DND-41 (cell line): ENCODE measurements around the gene FMN1.

Experiments used
- ATAC-seq: fragments of 200-7000 bp; cut with Tn5 transposase; 3 replicates; pipeline ENCODE4 v1.9.1; 2021; ENCODE audit warnings: low read depth; ENCODE audit not compliant: insufficient read depth
- DNase-seq: peaks from one replicate; pipeline ENCODE4 v3.0.0-alpha.2; 2020
- H2AFZ ChIP-seq: 2 replicates; pipeline ENCODE4 v1.6.0; 2012; ENCODE audit warnings: low read depth, low read length
- H3K27ac ChIP-seq: 2 replicates; pipeline ENCODE4 v1.5.1; 2012; ENCODE audit warnings: low read length, inconsistent platforms
- H3K27me3 ChIP-seq: fragments of 200-600 bp; sonication (generic); 2 replicates; pipeline ENCODE4 v1.6.0; 2012; ENCODE audit warnings: low read length, mild to moderate bottlenecking, inconsistent platforms; ENCODE audit not compliant: insufficient read depth, poor library complexity
- H3K36me3 ChIP-seq: 2 replicates; pipeline ENCODE4 v1.5.1; 2012; ENCODE audit warnings: low read length, inconsistent platforms; ENCODE audit not compliant: insufficient read depth
- H3K4me1 ChIP-seq: 2 replicates; pipeline ENCODE4 v1.5.1; 2012; ENCODE audit warnings: mild to moderate bottlenecking, low read length; ENCODE audit not compliant: insufficient read depth
- H3K4me2 ChIP-seq: 2 replicates; pipeline ENCODE4 v1.6.0; 2012; ENCODE audit warnings: mild to moderate bottlenecking, moderate library complexity, low read length, inconsistent platforms; ENCODE audit not compliant: insufficient read depth
- H3K4me3 ChIP-seq, 2 experiments: fragments of 200-600 bp in 1 of 2; shearing (Covaris generic) in 1 of 2; 2 replicates each; pipeline ENCODE4 v1.5.1; 2012 to 2016; ENCODE audit warnings: inconsistent platforms in 2 of 2, low read length in 2 of 2, mild to moderate bottlenecking in 2 of 2, low read depth in 1 of 2, moderate library complexity in 1 of 2
- H3K79me2 ChIP-seq: 2 replicates; pipeline ENCODE4 v1.6.0; 2012; ENCODE audit warnings: low read length, inconsistent platforms; ENCODE audit not compliant: insufficient read depth
- H3K9ac ChIP-seq: 2 replicates; pipeline ENCODE4 v1.6.0; 2012; ENCODE audit warnings: low read depth, mild to moderate bottlenecking, inconsistent platforms, low read length, moderate library complexity
- H3K9me3 ChIP-seq: 2 replicates; pipeline ENCODE4 v1.5.1; 2012; ENCODE audit warnings: low read length, moderate library complexity, mild to moderate bottlenecking, inconsistent platforms; ENCODE audit not compliant: insufficient read depth, severe bottlenecking
- H4K20me1 ChIP-seq: 2 replicates; pipeline ENCODE4 v1.6.0; 2012; ENCODE audit warnings: low read length; ENCODE audit not compliant: insufficient read depth
- EZH2 ChIP-seq: IDR thresholded peaks from 3 replicates; pipeline ENCODE4 v1.6.1; 2012; ENCODE audit warnings: borderline replicate concordance, low read depth, mild to moderate bottlenecking, moderate library complexity, low read length, inconsistent platforms; ENCODE audit not compliant: severe bottlenecking
- TF ChIP-seq, protein P1 (sequence below): IDR thresholded peaks from 2 replicates; pipeline ENCODE4 v1.5.1; 2012; ENCODE audit warnings: borderline replicate concordance, low read length, moderate library complexity, mild to moderate bottlenecking; ENCODE audit not compliant: poor library complexity, severe bottlenecking; ENCODE audit errors: extremely low read depth

The FMN1 gene

DNA sequence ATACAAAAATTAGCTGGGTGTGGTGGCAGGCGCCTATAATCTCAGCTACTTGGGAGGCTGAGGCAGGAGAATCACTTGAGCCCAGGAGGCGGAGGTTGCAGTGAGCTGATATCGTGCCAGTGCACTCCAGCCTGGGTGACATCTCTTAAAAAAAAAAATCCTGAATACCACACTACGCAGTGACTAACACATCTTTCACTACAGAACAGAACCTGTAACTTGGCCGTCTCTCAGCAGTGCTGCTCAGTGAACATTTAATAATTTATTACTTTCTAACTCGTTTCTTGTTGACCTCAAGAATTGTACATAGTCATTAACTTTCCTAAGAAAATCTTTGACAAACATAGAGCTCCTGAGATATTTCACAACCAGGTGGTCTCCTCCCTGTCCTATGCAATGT, 472.9 kb downstream of the FMN1 start:
- no peaks in the 10 kb centered on the region for H4K20me1 ChIP-seq
- no peaks in the 10 kb centered on the region for H3K36me3 ChIP-seq
- no peak overlapping the region for H3K27ac ChIP-seq
- H3K9ac ChIP-seq, result no peak overlapping the region
- H3K4me3 ChIP-seq, result no peak overlapping the region
- H3K4me2 ChIP-seq, result no peak overlapping the region
- no peaks in the 10 kb centered on the region for H3K9me3 ChIP-seq
- ATAC-seq, result no peak
- H3K27me3 ChIP-seq, result no peaks in the 10 kb centered on the region
- no peak overlapping the region for H2AFZ ChIP-seq
- H3K4me1 ChIP-seq, result no peaks in the 10 kb centered on the region
- H3K79me2 ChIP-seq, result no peaks in the 10 kb centered on the region
- no peak for TF ChIP-seq EZH2
- TF ChIP-seq, protein P1, sequence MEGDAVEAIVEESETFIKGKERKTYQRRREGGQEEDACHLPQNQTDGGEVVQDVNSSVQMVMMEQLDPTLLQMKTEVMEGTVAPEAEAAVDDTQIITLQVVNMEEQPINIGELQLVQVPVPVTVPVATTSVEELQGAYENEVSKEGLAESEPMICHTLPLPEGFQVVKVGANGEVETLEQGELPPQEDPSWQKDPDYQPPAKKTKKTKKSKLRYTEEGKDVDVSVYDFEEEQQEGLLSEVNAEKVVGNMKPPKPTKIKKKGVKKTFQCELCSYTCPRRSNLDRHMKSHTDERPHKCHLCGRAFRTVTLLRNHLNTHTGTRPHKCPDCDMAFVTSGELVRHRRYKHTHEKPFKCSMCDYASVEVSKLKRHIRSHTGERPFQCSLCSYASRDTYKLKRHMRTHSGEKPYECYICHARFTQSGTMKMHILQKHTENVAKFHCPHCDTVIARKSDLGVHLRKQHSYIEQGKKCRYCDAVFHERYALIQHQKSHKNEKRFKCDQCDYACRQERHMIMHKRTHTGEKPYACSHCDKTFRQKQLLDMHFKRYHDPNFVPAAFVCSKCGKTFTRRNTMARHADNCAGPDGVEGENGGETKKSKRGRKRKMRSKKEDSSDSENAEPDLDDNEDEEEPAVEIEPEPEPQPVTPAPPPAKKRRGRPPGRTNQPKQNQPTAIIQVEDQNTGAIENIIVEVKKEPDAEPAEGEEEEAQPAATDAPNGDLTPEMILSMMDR, result no peak
- no peak for DNase-seq

DNA sequence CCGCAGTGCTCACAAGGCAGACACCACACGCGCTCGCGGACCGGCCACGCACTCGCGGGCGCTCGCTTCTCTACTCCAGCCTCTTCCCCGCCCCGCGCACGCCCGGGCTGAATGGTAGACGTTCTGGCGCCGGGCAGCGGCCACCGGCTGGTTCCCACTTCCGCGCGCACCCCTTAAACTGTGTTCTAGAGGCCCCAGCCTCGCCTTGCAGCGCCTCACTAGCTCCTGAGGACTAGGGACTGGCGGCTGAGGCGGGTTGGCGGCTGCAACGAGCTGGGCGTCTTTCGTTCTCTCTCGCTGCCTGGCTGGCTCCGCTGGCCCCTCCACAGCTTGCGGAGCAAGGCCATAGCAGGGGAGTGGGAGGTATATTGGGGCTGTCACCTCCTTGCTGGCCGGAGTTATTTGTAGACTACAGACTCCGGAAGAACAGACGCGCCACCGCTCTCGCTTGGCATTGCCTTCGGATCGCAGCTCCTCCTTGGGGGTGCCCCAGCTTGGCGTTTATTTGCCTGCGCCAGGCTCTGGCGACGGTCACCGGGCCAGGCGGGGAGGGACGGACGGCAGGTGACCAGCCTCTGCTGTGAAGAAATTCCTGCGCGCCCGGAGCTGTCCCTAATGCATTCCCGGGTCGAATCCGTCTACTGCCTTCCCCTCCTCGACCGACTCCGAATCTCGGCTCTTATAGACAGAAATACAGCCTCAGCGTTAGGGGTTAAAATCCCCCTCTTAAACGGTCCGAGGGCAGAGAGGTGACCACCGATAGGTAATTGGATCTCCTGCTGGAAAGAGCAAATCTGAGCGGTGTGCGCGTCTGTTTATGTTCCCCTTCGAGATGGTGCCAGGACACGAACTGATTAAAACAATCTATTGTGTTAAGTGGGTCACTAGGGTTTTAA, 475.4 kb downstream of the FMN1 start:
- Histone ChIP-seq H3K4me3 (no peak overlapping the region), H3K36me3 (no peaks in the 10 kb centered on the region), H3K27ac (no peak overlapping the region), H4K20me1 (no peaks in the 10 kb centered on the region), H3K27me3 (no peaks in the 10 kb centered on the region), H3K4me1 (no peaks in the 10 kb centered on the region), H3K9ac (no peak overlapping the region), H3K4me2 (no peak overlapping the region), H3K9me3 (no peaks in the 10 kb centered on the region), H3K79me2 (no peaks in the 10 kb centered on the region), H2AFZ (no peak overlapping the region)
- ATAC-seq (no peak), DNase-seq (no peak)
- TF ChIP-seq EZH2, result no peak
- TF ChIP-seq, protein P1, result no peak

DNA sequence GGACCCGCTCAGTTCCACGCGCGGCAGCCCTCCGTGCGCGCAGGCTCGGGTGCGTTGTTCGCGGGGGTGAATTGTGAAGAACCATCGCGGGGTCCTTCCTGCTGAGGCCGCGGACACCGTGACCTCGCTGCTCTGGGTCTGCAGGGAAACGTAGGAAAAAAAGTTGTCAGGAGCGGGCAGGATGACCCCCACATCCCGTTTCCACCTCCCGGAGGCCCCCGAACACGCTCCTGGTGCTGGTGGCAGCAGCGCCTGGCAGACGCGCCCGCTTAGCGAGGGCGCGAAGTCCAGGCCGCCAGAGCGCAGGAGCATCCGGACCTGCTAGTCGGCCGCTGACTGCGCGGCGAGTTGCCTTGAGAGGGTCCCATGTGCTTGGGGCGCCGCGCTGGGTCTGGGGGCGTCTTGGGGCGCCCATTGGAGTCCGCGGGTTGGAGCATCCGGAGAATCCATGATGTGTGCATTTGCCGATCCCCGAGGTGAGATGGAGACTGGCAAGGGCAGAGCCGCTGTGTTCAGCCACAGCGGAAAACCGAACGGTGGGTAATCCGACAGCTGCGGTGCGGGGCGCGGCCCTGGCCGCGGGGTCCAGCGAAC, 476.2 kb downstream of the FMN1 start:
- no peaks in the 10 kb centered on the region for H3K36me3 ChIP-seq
- no peaks in the 10 kb centered on the region for H3K9me3 ChIP-seq
- H4K20me1 ChIP-seq, result no peaks in the 10 kb centered on the region
- H3K27me3 ChIP-seq, result no peaks in the 10 kb centered on the region
- H3K4me1 ChIP-seq, result no peaks in the 10 kb centered on the region
- H3K79me2 ChIP-seq, result no peaks in the 10 kb centered on the region
- H3K9ac ChIP-seq, result no peak overlapping the region
- no peak overlapping the region for H3K27ac ChIP-seq
- no peak overlapping the region for H3K4me2 ChIP-seq
- no peak overlapping the region for H2AFZ ChIP-seq
- H3K4me3 ChIP-seq, result no peak overlapping the region
- ATAC-seq, result no peak
- TF ChIP-seq, protein P1, result no peak
- no peak for TF ChIP-seq EZH2
- DNase-seq, result no peak
